Measurements from ENCODE around the gene FBXL19. TPM values are rescaled to one million over a fixed set of nuclear protein-coding genes. Genes with fewer than 3 reads are reported as not detected.

Gene FBXL19
- total and polyA plus RNA-seq, 2 of the 13 experiments (the other 11 are each of a cell fraction or from before 2014, with no cell fraction given), result 6.0 to 13.7 TPM

- TF ChIP-seq ELK4 (CRISPR knock-in tag; IDR thresholded peaks at IDR 0.05; ENCODE audit: borderline replicate concordance), result no peak
- TF ChIP-seq ZNF24 (IDR thresholded peaks at IDR 0.05), result no peak
- TF ChIP-seq MTERF4 (CRISPR knock-in tag; IDR thresholded peaks at IDR 0.05), result 0 out of 2 replicates have a peak, but pooled peaks have one; percentile 73
- peak; percentile 24 for TF ChIP-seq RARA (CRISPR knock-in tag; IDR thresholded peaks at IDR 0.05)
- 0 out of 2 replicates have a peak, but pooled peaks have one; percentile 11 for TF ChIP-seq ARID5B (CRISPR knock-in tag; IDR thresholded peaks at IDR 0.05)
- TF ChIP-seq ZSCAN25 (CRISPR knock-in tag; IDR thresholded peaks at IDR 0.05), result peak; percentile 84
- peak; percentile 26; the same call in 1 of the 2 replicates for TF ChIP-seq RFX3 (CRISPR knock-in tag; IDR thresholded peaks at IDR 0.05)
- TF ChIP-seq ZGPAT (CRISPR knock-in tag; IDR thresholded peaks at IDR 0.05), result 0 out of 2 replicates have a peak, but pooled peaks have one; percentile 2
- TF ChIP-seq ZNF598 (CRISPR knock-in tag; IDR thresholded peaks at IDR 0.05; ENCODE audit: borderline replicate concordance), result peak; percentile 81; the same call in 1 of the 2 replicates
- no peak for TF ChIP-seq SUZ12 (IDR thresholded peaks at IDR 0.05; ENCODE audit: low read depth, low read length)
- no peak for TF ChIP-seq MAFG (CRISPR knock-in tag; IDR thresholded peaks at IDR 0.05)
- peak; percentile 24; the same call in 1 of the 2 replicates for TF ChIP-seq MED1 (CRISPR knock-in tag; IDR thresholded peaks at IDR 0.05)
- TF ChIP-seq SRSF1 (optimal IDR thresholded peaks at IDR 0.05; ENCODE audit: low read depth, low read length), result peak; percentile 7
- peak; percentile 27; the same call in 1 of the 2 replicates for TF ChIP-seq ZNF333 (CRISPR knock-in tag; IDR thresholded peaks at IDR 0.05; ENCODE audit: borderline replicate concordance)
- TF ChIP-seq HNRNPUL1 (IDR thresholded peaks at IDR 0.05; ENCODE audit: low read depth, low read length), result no peak
- 0 out of 2 replicates have a peak, but pooled peaks have one; percentile 32 for TF ChIP-seq ZNF552 (CRISPR knock-in tag; IDR thresholded peaks at IDR 0.05; ENCODE audit: borderline replicate concordance)
- peak; percentile 81; the same call in 1 of the 2 replicates for TF ChIP-seq MTF2 (CRISPR knock-in tag; IDR thresholded peaks at IDR 0.05; ENCODE audit: borderline replicate concordance)
- TF ChIP-seq ZFP82 (CRISPR knock-in tag; IDR thresholded peaks at IDR 0.05; ENCODE audit: borderline replicate concordance), result no peak; the same call in 1 of the 2 replicates
These were observed 74.6 kb downstream of the FBXL19 start (continued) for GRCh38 chr16:30997725-30998711.

Data from HepG2 (cell line).